MCF 10A (cell line): ENCODE results near the gene TTI1. TPM values are rescaled to one million over a fixed set of nuclear protein-coding genes. Genes with fewer than 3 reads are reported as not detected.
"Not testable (repeated sequence)": the region's sequence is repeated elsewhere in the genome, so short reads cannot be mapped to it uniquely, and the experiment has no call there.

Experiments used
- BruUV-seq: library from RNA; stranded (reverse); fragments of 400-500 nt; replicated peaks from 2 replicates; lab custom pipeline; 2021; lab: Mats Ljungman, UMichigan
- CTCF ChIA-PET: fragments of 300-600 bp; sonication (Branson Sonifier 250); formaldehyde crosslinking; extraction: SDS; loops from one replicate; lab custom pipeline; 2021; ENCODE audit warnings: antibody characterized with exemption, inconsistent platforms; lab: Yijun Ruan, JAX
- POLR2A ChIA-PET: fragments of 300-600, 350-650 bp; sonication (Branson Sonifier 250); formaldehyde crosslinking; extraction: SDS; loops from one replicate; lab custom pipeline; 2020; ENCODE audit warnings: antibody characterized with exemption, inconsistent platforms; lab: Yijun Ruan, JAX
- DNase-seq: peaks from one replicate; pipeline ENCODE4 v3.0.0-alpha.2; 2018; ENCODE audit not compliant: unreplicated experiment
- H3K27ac Mint-ChIP-seq: one replicate; pipeline ENCODE4 v1.8.0; 2022; ENCODE audit warnings: mild to moderate bottlenecking, low read depth, mixed read lengths; ENCODE audit not compliant: unreplicated experiment
- H3K27me3 Mint-ChIP-seq: one replicate; pipeline ENCODE4 v1.8.0; 2022; ENCODE audit warnings: mixed read lengths; ENCODE audit not compliant: insufficient read depth, unreplicated experiment
- H3K36me3 Mint-ChIP-seq: one replicate; pipeline ENCODE4 v1.8.0; 2022; ENCODE audit warnings: mild to moderate bottlenecking, moderate library complexity, mixed read lengths; ENCODE audit not compliant: insufficient read depth, unreplicated experiment
- H3K4me1 Mint-ChIP-seq: one replicate; pipeline ENCODE4 v1.8.0; 2022; ENCODE audit warnings: mixed read lengths; ENCODE audit not compliant: insufficient read depth, unreplicated experiment
- H3K4me3 Mint-ChIP-seq: one replicate; pipeline ENCODE4 v1.8.0; 2022; ENCODE audit warnings: mild to moderate bottlenecking, moderate library complexity, mixed read lengths; ENCODE audit not compliant: unreplicated experiment
- H3K9me3 Mint-ChIP-seq: one replicate; pipeline ENCODE4 v1.8.0; 2022; ENCODE audit warnings: mixed read lengths; ENCODE audit not compliant: unreplicated experiment
- intact Hi-C: fragments of 100-400 bp; cut with micrococcal nuclease; formaldehyde crosslinking; loops from 2 replicates; pipeline ENCODE4 v1.14.1; 2022
- total RNA-seq: library from RNA; stranded (reverse); gene quantifications from 2 replicates; pipeline ENCODE4 v1.2.3, GENCODE V29; 2022
- TF ChIP-seq, protein P1 (sequence below): fragments of 200-600 bp; IDR thresholded peaks from one replicate; pipeline ENCODE4 v1.8.0; 2022; ENCODE audit warnings: antibody characterized with exemption, mild to moderate bottlenecking; ENCODE audit not compliant: unreplicated experiment

Gene TTI1
- total RNA-seq, 1 experiment from 2014 or later = 17.1 TPM

- DNase-seq = no peak
- intact Hi-C loops = no loop called here
- BruUV-seq = no TSS peak
- H3K4me1 Mint-ChIP-seq = peaks cover 16% of the 10 kb centered on the region
- no peak overlapping the region for H3K4me3 Mint-ChIP-seq
- CTCF ChIA-PET = interaction anchor here (1.1 kb wide), 1 partner anchor 9 kb away, joined by 4 read pairs; no protein-coding TSS in a partner anchor
- H3K36me3 Mint-ChIP-seq = no peaks in the 10 kb centered on the region
- TF ChIP-seq, protein P1, sequence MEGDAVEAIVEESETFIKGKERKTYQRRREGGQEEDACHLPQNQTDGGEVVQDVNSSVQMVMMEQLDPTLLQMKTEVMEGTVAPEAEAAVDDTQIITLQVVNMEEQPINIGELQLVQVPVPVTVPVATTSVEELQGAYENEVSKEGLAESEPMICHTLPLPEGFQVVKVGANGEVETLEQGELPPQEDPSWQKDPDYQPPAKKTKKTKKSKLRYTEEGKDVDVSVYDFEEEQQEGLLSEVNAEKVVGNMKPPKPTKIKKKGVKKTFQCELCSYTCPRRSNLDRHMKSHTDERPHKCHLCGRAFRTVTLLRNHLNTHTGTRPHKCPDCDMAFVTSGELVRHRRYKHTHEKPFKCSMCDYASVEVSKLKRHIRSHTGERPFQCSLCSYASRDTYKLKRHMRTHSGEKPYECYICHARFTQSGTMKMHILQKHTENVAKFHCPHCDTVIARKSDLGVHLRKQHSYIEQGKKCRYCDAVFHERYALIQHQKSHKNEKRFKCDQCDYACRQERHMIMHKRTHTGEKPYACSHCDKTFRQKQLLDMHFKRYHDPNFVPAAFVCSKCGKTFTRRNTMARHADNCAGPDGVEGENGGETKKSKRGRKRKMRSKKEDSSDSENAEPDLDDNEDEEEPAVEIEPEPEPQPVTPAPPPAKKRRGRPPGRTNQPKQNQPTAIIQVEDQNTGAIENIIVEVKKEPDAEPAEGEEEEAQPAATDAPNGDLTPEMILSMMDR = no peak
- H3K27me3 Mint-ChIP-seq = no peaks in the 10 kb centered on the region
- POLR2A ChIA-PET = interaction anchor here (0.6 to 1.5 kb wide), 3 partner anchors 22 to 1589 kb away, joined by 3 to 4 read pairs (median 3); no protein-coding TSS in a partner anchor
- no peaks in the 10 kb centered on the region for H3K9me3 Mint-ChIP-seq
- no peak overlapping the region for H3K27ac Mint-ChIP-seq
Measured at GRCh38 chr20:37970856-37971245, 62.4 kb downstream of the TTI1 start.

DNA sequence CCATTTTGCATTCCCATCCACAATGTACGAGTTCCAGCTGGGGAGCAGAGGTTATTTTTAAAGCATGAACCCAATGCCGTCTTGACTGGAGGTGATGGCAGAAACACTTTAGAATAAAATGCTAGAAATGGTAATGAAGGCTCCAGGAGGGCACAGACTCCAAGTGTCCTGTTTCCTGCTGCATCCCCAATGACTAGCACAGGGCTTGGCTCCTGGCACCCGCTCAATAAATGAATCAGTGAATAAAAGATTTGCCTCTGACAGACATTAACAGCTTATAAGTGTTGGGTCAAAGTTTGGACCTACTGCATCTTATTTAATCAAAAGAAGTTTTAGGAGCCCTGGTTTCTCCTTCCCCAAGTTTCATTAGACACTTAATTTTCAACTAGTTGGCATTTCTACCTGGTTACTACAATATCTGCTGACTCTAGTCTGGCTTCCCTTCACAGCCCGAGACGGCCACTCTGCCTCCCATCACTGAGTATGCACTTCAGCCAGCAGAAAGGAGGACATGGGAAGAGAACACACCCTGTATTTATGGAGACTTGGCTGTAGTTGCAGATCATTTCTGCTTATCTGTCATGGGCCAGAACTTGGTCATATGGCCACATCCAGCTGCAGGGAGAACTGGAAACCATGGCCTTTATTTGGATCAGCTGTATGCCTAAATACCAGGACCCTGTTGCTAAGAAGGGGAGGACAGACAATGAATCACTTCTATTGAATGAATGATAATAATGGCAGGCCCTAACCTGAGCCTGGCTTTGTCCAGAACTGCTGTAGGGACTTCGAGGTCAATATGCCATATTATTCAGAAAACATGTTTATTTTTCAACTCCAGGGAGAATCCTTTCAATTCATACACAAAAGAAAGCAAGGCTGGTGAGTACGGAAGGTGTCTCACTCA is 63.1 kb downstream of the TTI1 start:
- H3K4me1 Mint-ChIP-seq = peaks cover 16% of the 10 kb centered on the region
- DNase-seq = peak; percentile 62
- peak overlapping the region; percentile 60 for H3K27ac Mint-ChIP-seq
- no TSS peak for BruUV-seq
- TF ChIP-seq, protein P1 = no peak
- H3K4me3 Mint-ChIP-seq = no peak overlapping the region
- ChIA-PET POLR2A (interaction anchor here (0.6 to 1.4 kb wide), 3 partner anchors 23 to 1590 kb away, joined by 3 read pairs; no protein-coding TSS in a partner anchor), CTCF (interaction anchor here (0.5 to 1.1 kb wide), 2 partner anchors 9 to 1531 kb away, joined by 4 read pairs; no protein-coding TSS in a partner anchor)
- no peaks in the 10 kb centered on the region for H3K9me3 Mint-ChIP-seq
- no peaks in the 10 kb centered on the region for H3K27me3 Mint-ChIP-seq
- intact Hi-C loops = no loop called here
- H3K36me3 Mint-ChIP-seq = no peaks in the 10 kb centered on the region

- peaks cover 6% of the 10 kb centered on the region for H3K27me3 Mint-ChIP-seq
- peaks cover 16% of the 10 kb centered on the region for H3K4me1 Mint-ChIP-seq
- TF ChIP-seq, protein P1 = no peak
- DNase-seq = peak; percentile 54
- no TSS peak for BruUV-seq
- H3K36me3 Mint-ChIP-seq = no peaks in the 10 kb centered on the region
- no peak overlapping the region for H3K27ac Mint-ChIP-seq
- intact Hi-C loops = no loop called here
- H3K9me3 Mint-ChIP-seq = no peaks in the 10 kb centered on the region
- CTCF ChIA-PET = no interaction called here
- POLR2A ChIA-PET = interaction anchor here (0.6 to 1.4 kb wide), 2 partner anchors 19 to 26 kb away, joined by 3 read pairs; no protein-coding TSS in a partner anchor
- H3K4me3 Mint-ChIP-seq = no peak overlapping the region
Measured at GRCh38 chr20:37968841-37969401, 64.3 kb downstream of the TTI1 start.

- POLR2A ChIA-PET, CTCF ChIA-PET, H3K36me3 Mint-ChIP-seq, H3K27ac Mint-ChIP-seq, H3K9me3 Mint-ChIP-seq, intact Hi-C loops, H3K4me3 Mint-ChIP-seq, BruUV-seq, H3K4me1 Mint-ChIP-seq, DNase-seq: not testable (repeated sequence)
- peaks cover 18% of the 10 kb centered on the region for H3K27me3 Mint-ChIP-seq
Measured at GRCh38 chr20:37963483-37963882, 69.8 kb downstream of the TTI1 start.
